Measurements from ENCODE around the gene GMEB2. TPM values are rescaled to one million over a fixed set of nuclear protein-coding genes. Genes with fewer than 3 reads are reported as not detected.

The GMEB2 gene
- total RNA-seq, 1 experiment from 2014 or later, result 14.3 TPM

GRCh38 chr20:63599396-63600050 lies 27.4 kb downstream of the GMEB2 start:
- Histone ChIP-seq H2BK15ac (ENCODE audit: low read depth, low read length) (no peak overlapping the region), H3T11ph (ENCODE audit: low read length) (no peak overlapping the region), H3K4me2 (ENCODE audit: insufficient read depth, insufficient read length, low read length) (no peak overlapping the region), H2BK120ac (ENCODE audit: low read depth, low read length, poor library complexity, severe bottlenecking) (no peak overlapping the region), H2BK20ac (ENCODE audit: low read depth, low read length, poor library complexity, severe bottlenecking) (no peak overlapping the region), H3K4me1 (ENCODE audit: insufficient read depth, low read length) (no peaks in the 10 kb centered on the region), H4K8ac (replicated peaks; ENCODE audit: insufficient read length, low read depth, low read length) (no peak overlapping the region), H2BK5ac (ENCODE audit: insufficient read length, low read length) (no peak overlapping the region), H3K9ac (ENCODE audit: extremely low read depth, insufficient read length, low read length) (no peak overlapping the region), H3K23ac (ENCODE audit: insufficient read length, low read depth, low read length) (no peak overlapping the region), H3K27ac (ENCODE audit: insufficient read length, low read depth, low read length) (no peak overlapping the region), H3K79me2 (ENCODE audit: insufficient read depth, low read length) (no peaks in the 10 kb centered on the region), H4K5ac (ENCODE audit: insufficient read length, low read depth, low read length) (no peak overlapping the region), H3K23me2 (ENCODE audit: insufficient read length, low read depth, low read length, poor library complexity, severe bottlenecking) (no peaks in the 10 kb centered on the region), H3K56ac (ENCODE audit: insufficient read length, low read depth, low read length) (no peak overlapping the region), H2BK12ac (ENCODE audit: insufficient read length, low read depth, low read length) (no peak overlapping the region), H3K4ac (ENCODE audit: low read depth, low read length) (no peak overlapping the region), H2AK5ac (ENCODE audit: insufficient read length, low read length) (no peak overlapping the region), H4K20me1 (ENCODE audit: control insufficient read depth, insufficient read depth, insufficient read length) (no peaks in the 10 kb centered on the region), H3K79me1 (ENCODE audit: insufficient read depth, low read depth, low read length, poor library complexity, severe bottlenecking) (no peaks in the 10 kb centered on the region), H4K91ac (ENCODE audit: insufficient read length, low read depth, low read length) (no peak overlapping the region), H3K27me3 (ENCODE audit: insufficient read depth, low read length) (no peaks in the 10 kb centered on the region), H3K18ac (ENCODE audit: insufficient read length, low read depth, low read length) (no peak overlapping the region), H2AFZ (ENCODE audit: low read length) (no peak overlapping the region), H3K9me3 (ENCODE audit: control insufficient read depth, low read depth, low read length) (no peaks in the 10 kb centered on the region), H3K14ac (ENCODE audit: insufficient read depth, low read length) (no peak overlapping the region)
- H3K36me3 Mint-ChIP-seq (ENCODE audit: insufficient read depth in 1 of 3, low read depth in 3 of 3), result peaks cover 17 to 43% (median 42%) of the 10 kb centered on the region in 3 experiments; a peak in 6 of 7 replicates
- no CpG with 5 or more reads among the region's 27 CpGs for WGBS (ENCODE audit: extremely low coverage, insufficient read length, low lambda C conversion rate)
- H3K9me3 Mint-ChIP-seq, result no peaks in the 10 kb centered on the region
- DNase-seq, result no peak
- H3K27me3 Mint-ChIP-seq (ENCODE audit: low read depth), result no peaks in the 10 kb centered on the region
- H3K4me1 Mint-ChIP-seq, result no peaks in the 10 kb centered on the region
- H3K4me3 Mint-ChIP-seq, result no peak overlapping the region
- TF ChIP-seq CTCF (conservative IDR thresholded peaks at IDR 0.05), result no peak
- peak overlapping the region in 2 of 3 experiments; percentile 45 to 76; a peak in 4 of 7 replicates for H3K27ac Mint-ChIP-seq
